ENCODE measurements around the gene KIAA0319L. TPM values are rescaled to one million over a fixed set of nuclear protein-coding genes. Genes with fewer than 3 reads are reported as not detected.

Gene KIAA0319L
- total and polyA plus RNA-seq, 2 experiments from 2014 or later, result 27.2 to 75.1 TPM

DNA sequence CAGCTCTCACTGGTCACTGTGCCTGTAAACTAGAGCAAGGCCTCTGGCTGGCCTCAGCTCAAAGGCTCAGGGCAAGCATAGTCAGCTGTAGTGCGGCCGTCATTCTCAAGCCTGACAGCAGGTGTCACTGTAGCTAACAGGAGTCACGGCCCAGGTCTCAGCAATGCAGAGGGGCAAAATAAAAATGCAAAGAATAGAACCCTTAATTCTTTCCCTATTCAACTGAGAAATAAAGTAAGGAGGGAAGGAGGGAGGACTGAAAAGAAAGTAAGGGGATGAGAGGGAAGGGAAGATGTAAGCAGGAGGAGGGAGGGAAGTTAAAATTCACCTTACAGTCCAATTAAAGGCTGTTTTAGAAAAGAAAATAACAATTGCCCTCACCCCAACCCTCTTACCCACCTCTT, 106.1 kb downstream of the KIAA0319L start:
- Histone ChIP-seq H3K4me2 (no peak overlapping the region), H3K4me1 (ENCODE audit: insufficient read depth) (no peaks in the 10 kb centered on the region), H3K4me3 (no peak overlapping the region), H4K20me1 (replicated peaks; ENCODE audit: insufficient read depth) (peaks cover 9% of the 10 kb centered on the region), H3K79me2 (replicated peaks; ENCODE audit: insufficient read depth) (no peaks in the 10 kb centered on the region), H3K27me3 (ENCODE audit: insufficient read depth) (no peaks in the 10 kb centered on the region), H3F3A (replicated peaks; ENCODE audit: low read depth) (0 out of 2 replicates have a peak, but pooled peaks cover 3% of the 10 kb centered on the region), H3K27ac (ENCODE audit: low read depth) (no peak overlapping the region), H3K36me3 (ENCODE audit: insufficient read depth) (peaks cover 31% of the 10 kb centered on the region), H2AFZ (no peak overlapping the region), H3K9me2 (ENCODE audit: insufficient read depth) (no peaks in the 10 kb centered on the region)
- no peak overlapping the region for H3K27ac Mint-ChIP-seq
- H3K4me1 Mint-ChIP-seq, result no peaks in the 10 kb centered on the region
- ATAC-seq, result peak; percentile 99
- DNase-seq (ENCODE audit: low spot score), result peak; percentile 85
- H3K9me3 Mint-ChIP-seq, result no peaks in the 10 kb centered on the region
- H3K4me3 Mint-ChIP-seq, result no peak overlapping the region
- TF ChIP-seq CTCF (conservative IDR thresholded peaks at IDR 0.05; ENCODE audit: low read depth in 2 of 2) (peak; percentile 85 to 86), EZH2phosphoT487 (IDR thresholded peaks at IDR 0.05; ENCODE audit: unreplicated experiment) (no peak), JUNB (IDR thresholded peaks at IDR 0.05; ENCODE audit: unreplicated experiment) (no peak), NANOG (IDR thresholded peaks at IDR 0.05; ENCODE audit: borderline replicate concordance) (no peak)
- H3K27me3 Mint-ChIP-seq (ENCODE audit: insufficient read depth, low read depth, poor library complexity), result peaks cover 2% of the 10 kb centered on the region
- H3K36me3 Mint-ChIP-seq (ENCODE audit: low read depth), result peaks cover 64% of the 10 kb centered on the region

GRCh38 chr1:35449334-35450008, 107.7 kb downstream of the KIAA0319L start:
- no peak overlapping the region for H3K27ac Mint-ChIP-seq
- DNase-seq (ENCODE audit: low spot score), result no peak
- Histone ChIP-seq H4K20me1 (replicated peaks; ENCODE audit: insufficient read depth) (peaks cover 9% of the 10 kb centered on the region), H2AFZ (no peak overlapping the region), H3K4me3 (no peak overlapping the region), H3K4me2 (no peak overlapping the region), H3F3A (replicated peaks; ENCODE audit: low read depth) (0 out of 2 replicates have a peak, but pooled peaks cover 3% of the 10 kb centered on the region), H3K79me2 (replicated peaks; ENCODE audit: insufficient read depth) (no peaks in the 10 kb centered on the region), H3K27me3 (ENCODE audit: insufficient read depth) (no peaks in the 10 kb centered on the region), H3K36me3 (ENCODE audit: insufficient read depth) (peaks cover 31% of the 10 kb centered on the region), H3K27ac (ENCODE audit: low read depth) (no peak overlapping the region), H3K9me2 (ENCODE audit: insufficient read depth) (no peaks in the 10 kb centered on the region), H3K4me1 (ENCODE audit: insufficient read depth) (no peaks in the 10 kb centered on the region)
- TF ChIP-seq ZNF462 (CRISPR knock-in tag; IDR thresholded peaks at IDR 0.05), result no peak
- TF ChIP-seq CREB1 (CRISPR knock-in tag; IDR thresholded peaks at IDR 0.05; ENCODE audit: low read depth), result no peak
- TF ChIP-seq ZNF331 (CRISPR knock-in tag; IDR thresholded peaks at IDR 0.05; ENCODE audit: low read depth), result no peak
- H3K4me1 Mint-ChIP-seq, result no peaks in the 10 kb centered on the region
- H3K9me3 Mint-ChIP-seq, result no peaks in the 10 kb centered on the region
- peaks cover 59% of the 10 kb centered on the region for H3K36me3 Mint-ChIP-seq (ENCODE audit: low read depth)
- peaks cover 2% of the 10 kb centered on the region for H3K27me3 Mint-ChIP-seq (ENCODE audit: insufficient read depth, low read depth, poor library complexity)
- ATAC-seq, result no peak
- H3K4me3 Mint-ChIP-seq, result no peak overlapping the region

Data from GM23338 (cell line).